Smooth muscle cell (in vitro differentiated cells): Measurements from ENCODE around the gene CDHR2. TPM values are rescaled to one million over a fixed set of nuclear protein-coding genes. Genes with fewer than 3 reads are reported as not detected.

Experiments used
- DNase-seq: peaks from one replicate; lab custom pipeline; 2025; ENCODE audit not compliant: unreplicated experiment; lab: John Stamatoyannopoulos, UW
- H2AFZ ChIP-seq: fragments of 200-600 bp; sonication (generic); 2 replicates; pipeline ENCODE4 v1.6.0; 2016; ENCODE audit warnings: antibody characterized with exemption, low read depth, mild to moderate bottlenecking
- H3F3A ChIP-seq: fragments of 200-600 bp; sonication (generic); 2 replicates; pipeline ENCODE4 v1.6.0; 2017; ENCODE audit warnings: antibody characterized with exemption, low read depth
- H3K27ac ChIP-seq: fragments of 200-600 bp; sonication (generic); 2 replicates; pipeline ENCODE4 v1.5.1; 2016; ENCODE audit warnings: low read depth, mild to moderate bottlenecking
- H3K27me3 ChIP-seq: fragments of 200-600 bp; sonication (generic); 2 replicates; pipeline ENCODE4 v1.6.1; 2016; ENCODE audit warnings: low read depth, mild to moderate bottlenecking
- H3K36me3 ChIP-seq: fragments of 200-600 bp; sonication (generic); 2 replicates; pipeline ENCODE4 v1.5.1; 2016; ENCODE audit warnings: low read depth
- H3K4me1 ChIP-seq: fragments of 200-600 bp; sonication (generic); 2 replicates; pipeline ENCODE4 v1.5.1; 2016; ENCODE audit warnings: low read depth
- H3K4me2 ChIP-seq: fragments of 200-600 bp; sonication (generic); 2 replicates; pipeline ENCODE4 v1.6.0; 2016; ENCODE audit warnings: mild to moderate bottlenecking
- H3K4me3 ChIP-seq: fragments of 200-600 bp; sonication (generic); 2 replicates; pipeline ENCODE4 v1.5.1; 2016; ENCODE audit warnings: mild to moderate bottlenecking
- H3K79me2 ChIP-seq: fragments of 200-600 bp; sonication (generic); 2 replicates; pipeline ENCODE4 v1.6.0; 2016; ENCODE audit warnings: low read depth, mild to moderate bottlenecking
- H3K9ac ChIP-seq: fragments of 200-600 bp; sonication (generic); 2 replicates; pipeline ENCODE4 v1.6.0; 2016; ENCODE audit warnings: low read depth
- H3K9me3 ChIP-seq: fragments of 200-600 bp; sonication (generic); replicated peaks from 2 replicates; pipeline ENCODE4 v1.5.1; 2016; ENCODE audit warnings: low read depth
- H4K20me1 ChIP-seq: fragments of 200-600 bp; sonication (generic); 2 replicates; pipeline ENCODE4 v1.6.0; 2016; ENCODE audit warnings: low read depth
- WGBS: methylation state at CpG from one replicate; pipeline ENCODE4 v1.1.7; 2016; ENCODE audit warnings: low lambda C conversion rate; 5-methylcytosine and 5-hydroxymethylcytosine counted together
- polyA plus RNA-seq: library from polyadenylated mRNA; unstranded; fragments of >200 nt; fragmentation: Nextera tagmentation; extraction: Ambion mirVana; gene quantifications from 2 replicates; pipeline ENCODE4 v1.2.1, GENCODE V29; 2016
- total RNA-seq: library from RNA; depleted of rRNA; stranded (reverse); fragments of >200 nt; gene quantifications from 2 replicates; pipeline ENCODE4 v1.2.3, GENCODE V29; 2014
- TF ChIP-seq, protein P1 (sequence below): fragments of 200-600 bp; sonication (generic); IDR thresholded peaks from 2 replicates; pipeline ENCODE4 v1.5.1; 2017; ENCODE audit warnings: borderline replicate concordance, mild to moderate bottlenecking, antibody characterized with exemption; ENCODE audit not compliant: insufficient read depth, poor library complexity, severe bottlenecking

Gene CDHR2
- total and polyA plus RNA-seq, 2 experiments from 2014 or later = 0.13 TPM; not detected in 1

DNA sequence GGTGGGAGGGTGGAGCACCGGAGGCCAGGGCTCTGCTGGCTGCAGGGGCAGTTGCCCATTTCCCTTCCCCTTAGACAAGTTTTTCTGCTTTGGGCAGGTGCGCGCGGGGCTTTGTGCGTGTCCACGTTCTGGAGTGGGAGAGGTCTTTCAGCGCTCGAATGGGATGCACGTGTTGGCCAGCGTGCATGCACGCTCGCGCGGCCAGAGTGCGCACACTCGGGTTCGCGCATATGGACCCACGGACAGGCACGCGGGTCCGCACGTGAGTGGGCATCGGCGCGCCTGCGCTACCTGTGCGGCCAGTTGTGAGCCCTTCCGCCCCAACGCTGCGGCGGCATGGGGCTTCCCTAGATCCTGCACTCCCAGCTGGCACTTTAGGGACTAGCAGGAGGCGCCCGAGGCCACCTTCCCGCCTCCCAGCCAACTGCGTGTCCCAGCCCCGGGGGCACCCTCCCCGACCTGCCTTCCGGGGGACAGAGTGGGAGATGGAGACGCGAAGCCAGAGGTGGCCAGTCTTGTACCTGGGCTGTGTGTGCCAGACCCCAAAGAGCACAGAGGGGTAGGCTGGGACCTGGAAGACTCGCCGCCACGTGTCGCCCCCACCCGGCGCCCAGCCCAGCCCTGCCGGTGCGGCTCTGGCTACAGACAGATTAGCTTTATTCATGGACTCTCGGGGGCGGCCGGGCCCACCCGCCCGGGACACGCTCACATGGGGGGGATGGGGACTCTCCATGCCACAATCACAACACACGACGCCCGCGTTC is 70.6 kb downstream of the CDHR2 start:
- no peak overlapping the region for H3K27ac ChIP-seq
- no peak overlapping the region for H3K9ac ChIP-seq
- TF ChIP-seq, protein P1, sequence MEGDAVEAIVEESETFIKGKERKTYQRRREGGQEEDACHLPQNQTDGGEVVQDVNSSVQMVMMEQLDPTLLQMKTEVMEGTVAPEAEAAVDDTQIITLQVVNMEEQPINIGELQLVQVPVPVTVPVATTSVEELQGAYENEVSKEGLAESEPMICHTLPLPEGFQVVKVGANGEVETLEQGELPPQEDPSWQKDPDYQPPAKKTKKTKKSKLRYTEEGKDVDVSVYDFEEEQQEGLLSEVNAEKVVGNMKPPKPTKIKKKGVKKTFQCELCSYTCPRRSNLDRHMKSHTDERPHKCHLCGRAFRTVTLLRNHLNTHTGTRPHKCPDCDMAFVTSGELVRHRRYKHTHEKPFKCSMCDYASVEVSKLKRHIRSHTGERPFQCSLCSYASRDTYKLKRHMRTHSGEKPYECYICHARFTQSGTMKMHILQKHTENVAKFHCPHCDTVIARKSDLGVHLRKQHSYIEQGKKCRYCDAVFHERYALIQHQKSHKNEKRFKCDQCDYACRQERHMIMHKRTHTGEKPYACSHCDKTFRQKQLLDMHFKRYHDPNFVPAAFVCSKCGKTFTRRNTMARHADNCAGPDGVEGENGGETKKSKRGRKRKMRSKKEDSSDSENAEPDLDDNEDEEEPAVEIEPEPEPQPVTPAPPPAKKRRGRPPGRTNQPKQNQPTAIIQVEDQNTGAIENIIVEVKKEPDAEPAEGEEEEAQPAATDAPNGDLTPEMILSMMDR = no peak
- peak overlapping the region; percentile 71 for H3K4me2 ChIP-seq
- no peak overlapping the region for H3K4me3 ChIP-seq
- peaks cover 6% of the 10 kb centered on the region for H3K4me1 ChIP-seq
- H2AFZ ChIP-seq = no peak overlapping the region
- no peaks in the 10 kb centered on the region for H3K79me2 ChIP-seq
- peaks cover 71% of the 10 kb centered on the region for H3K27me3 ChIP-seq
- H3F3A ChIP-seq = no peaks in the 10 kb centered on the region
- no peaks in the 10 kb centered on the region for H3K9me3 ChIP-seq
- H3K36me3 ChIP-seq = no peaks in the 10 kb centered on the region
- H4K20me1 ChIP-seq = no peaks in the 10 kb centered on the region
- DNase-seq = no peak
- 26% methylated on average over 50 of the region's 59 CpGs for WGBS

DNA sequence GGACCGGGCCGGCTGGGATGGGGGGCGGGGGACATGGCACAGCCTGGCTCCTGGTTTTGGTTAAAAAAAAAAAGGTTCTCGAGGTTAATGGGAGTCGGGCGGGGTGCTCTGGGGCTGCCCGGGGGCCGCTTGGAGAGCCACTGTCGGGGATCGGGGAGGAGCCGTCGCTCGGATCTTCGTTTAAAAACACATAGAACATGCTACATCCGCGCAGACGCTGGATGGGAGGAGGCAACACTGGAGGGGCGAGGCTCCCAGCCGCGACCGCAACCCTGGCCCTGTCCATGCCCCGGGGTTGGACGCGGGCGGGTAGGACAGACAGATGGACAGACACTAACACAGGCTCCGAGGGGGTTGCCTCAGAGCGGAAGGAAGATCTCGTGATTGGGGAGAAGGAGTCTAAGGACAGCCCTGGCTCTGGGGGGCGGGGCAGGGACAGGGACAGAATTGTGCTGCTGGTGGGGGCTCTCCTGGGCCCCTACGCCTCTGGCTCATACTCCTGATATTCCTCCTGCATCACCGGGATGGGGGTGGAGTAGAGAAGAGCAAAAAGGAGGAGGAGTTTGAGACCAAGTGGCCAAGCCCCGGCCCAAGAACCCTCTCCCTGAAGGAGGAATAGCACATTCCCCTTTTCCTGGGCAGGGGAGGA is 71.3 kb downstream of the CDHR2 start:
- Histone ChIP-seq H3K27me3 (peaks cover 78% of the 10 kb centered on the region), H3K4me2 (peak overlapping the region; percentile 71), H3K79me2 (no peaks in the 10 kb centered on the region), H4K20me1 (no peaks in the 10 kb centered on the region), H3K27ac (no peak overlapping the region), H3K36me3 (no peaks in the 10 kb centered on the region), H3K9me3 (no peaks in the 10 kb centered on the region), H3K4me1 (peaks cover 6% of the 10 kb centered on the region), H3K9ac (no peak overlapping the region), H3F3A (no peaks in the 10 kb centered on the region), H3K4me3 (no peak overlapping the region), H2AFZ (no peak overlapping the region)
- DNase-seq = no peak
- TF ChIP-seq, protein P1 = no peak
- WGBS = 22% methylated on average over 32 of the region's 32 CpGs

DNA sequence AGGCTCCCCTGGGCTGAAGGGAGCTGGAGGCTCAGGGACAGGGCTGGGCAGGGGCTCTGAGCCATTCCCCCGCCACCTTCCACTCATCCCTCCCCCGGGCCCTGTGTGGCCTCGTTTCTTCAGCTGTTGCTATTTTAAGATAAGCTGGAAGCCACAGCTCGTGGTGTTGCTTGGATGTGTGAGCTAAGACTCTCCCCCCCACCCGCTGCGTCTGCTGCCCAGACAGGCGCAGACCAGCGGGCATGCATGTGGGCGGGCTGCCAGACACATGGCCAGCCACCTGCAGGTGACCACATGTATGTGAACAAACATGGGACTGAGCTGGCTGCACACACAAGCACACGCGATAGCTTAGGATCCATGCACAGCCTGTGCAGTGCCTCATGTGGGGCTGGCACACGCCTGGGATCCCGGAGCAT is 72.5 kb downstream of the CDHR2 start:
- Histone ChIP-seq H3K36me3 (no peaks in the 10 kb centered on the region), H3F3A (no peaks in the 10 kb centered on the region), H3K79me2 (no peaks in the 10 kb centered on the region), H3K4me3 (no peak overlapping the region), H4K20me1 (no peaks in the 10 kb centered on the region), H3K27ac (no peak overlapping the region), H3K9me3 (no peaks in the 10 kb centered on the region), H3K9ac (no peak overlapping the region), H3K27me3 (peaks cover 82% of the 10 kb centered on the region), H3K4me2 (no peak overlapping the region), H3K4me1 (peaks cover 6% of the 10 kb centered on the region), H2AFZ (no peak overlapping the region)
- TF ChIP-seq, protein P1 = no peak
- no peak for DNase-seq
- 55% methylated on average over 13 of the region's 13 CpGs for WGBS
